Fibroblast of lung (primary cell): Measurements from ENCODE around the gene PXDN.

ENCODE experiments used
- EZH2 ChIP-seq: IDR thresholded peaks from 2 replicates; pipeline ENCODE4 v1.5.1; 2012; ENCODE audit warnings: low read length, control low read depth, mild to moderate bottlenecking; ENCODE audit errors: missing control alignments
- TF ChIP-seq, protein P1 (sequence below), 2 donors: IDR thresholded peaks in 1 of 2; conservative IDR thresholded peaks in 1 of 2; 1 replicate in 1 of 2; 2 replicates in 1 of 2; pipeline ENCODE4 v1.5.1; 2011 to 2012; ENCODE audit warnings: low read length in 2 of 2, control low read depth in 1 of 2, inconsistent platforms in 1 of 2, low read depth in 1 of 2, mild to moderate bottlenecking in 1 of 2

- TF ChIP-seq, protein P1, sequence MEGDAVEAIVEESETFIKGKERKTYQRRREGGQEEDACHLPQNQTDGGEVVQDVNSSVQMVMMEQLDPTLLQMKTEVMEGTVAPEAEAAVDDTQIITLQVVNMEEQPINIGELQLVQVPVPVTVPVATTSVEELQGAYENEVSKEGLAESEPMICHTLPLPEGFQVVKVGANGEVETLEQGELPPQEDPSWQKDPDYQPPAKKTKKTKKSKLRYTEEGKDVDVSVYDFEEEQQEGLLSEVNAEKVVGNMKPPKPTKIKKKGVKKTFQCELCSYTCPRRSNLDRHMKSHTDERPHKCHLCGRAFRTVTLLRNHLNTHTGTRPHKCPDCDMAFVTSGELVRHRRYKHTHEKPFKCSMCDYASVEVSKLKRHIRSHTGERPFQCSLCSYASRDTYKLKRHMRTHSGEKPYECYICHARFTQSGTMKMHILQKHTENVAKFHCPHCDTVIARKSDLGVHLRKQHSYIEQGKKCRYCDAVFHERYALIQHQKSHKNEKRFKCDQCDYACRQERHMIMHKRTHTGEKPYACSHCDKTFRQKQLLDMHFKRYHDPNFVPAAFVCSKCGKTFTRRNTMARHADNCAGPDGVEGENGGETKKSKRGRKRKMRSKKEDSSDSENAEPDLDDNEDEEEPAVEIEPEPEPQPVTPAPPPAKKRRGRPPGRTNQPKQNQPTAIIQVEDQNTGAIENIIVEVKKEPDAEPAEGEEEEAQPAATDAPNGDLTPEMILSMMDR (conservative IDR thresholded peaks at IDR 0.05 in 1 of 2, IDR thresholded peaks at IDR 0.05 in 1 of 2; ENCODE audit: low read depth in 1 of 2, low read length in 2 of 2) = no peak
- no peak for TF ChIP-seq EZH2
These were observed 30.6 kb upstream of the PXDN start for GRCh38 chr2:1774929-1775328.
